CD4-positive, alpha-beta memory T cell (primary cell): ENCODE measurements around the gene MGAM2. TPM values are rescaled to one million over a fixed set of nuclear protein-coding genes. Genes with fewer than 3 reads are reported as not detected.
"Not testable (repeated sequence)": the region's sequence is repeated elsewhere in the genome, so short reads cannot be mapped to it uniquely, and the experiment has no call there.

Source experiments
- CTCF ChIA-PET: fragments of 350-600 bp; sonication (Branson Sonifier 250); formaldehyde crosslinking; loops from one replicate; lab custom pipeline; 2021; ENCODE audit warnings: inconsistent platforms; ENCODE audit not compliant: partially characterized antibody; lab: Charles Lee
- POLR2A ChIA-PET: fragments of 350-600 bp; sonication (Branson Sonifier 250); formaldehyde crosslinking; loops from one replicate; lab custom pipeline; 2021; ENCODE audit not compliant: partially characterized antibody; lab: Charles Lee
- DNase-seq, 5 donors: peaks; one replicate each; pipeline versions ENCODE4 v3.0.0 to v3.0.0-alpha.2; 2020 to 2022; ENCODE audit warnings: mixed read lengths in 1 of 5
- H3K27ac ChIP-seq: one replicate; pipeline ENCODE4 v1.7.0; 2013; ENCODE audit warnings: low read depth, low read length
- H3K27me3 ChIP-seq: 2 replicates; pipeline ENCODE4 v1.7.0; 2013; ENCODE audit warnings: mild to moderate bottlenecking, low read length, moderate library complexity; ENCODE audit not compliant: insufficient read depth
- H3K36me3 ChIP-seq: 2 replicates; pipeline ENCODE4 v1.7.0; 2013; ENCODE audit warnings: mild to moderate bottlenecking, low read length, moderate library complexity; ENCODE audit not compliant: insufficient read depth
- H3K4me1 ChIP-seq: 2 replicates; pipeline ENCODE4 v1.7.0; 2013; ENCODE audit warnings: mild to moderate bottlenecking, low read length, moderate library complexity; ENCODE audit not compliant: insufficient read depth
- H3K4me3 ChIP-seq, 2 donors: one replicate each; pipeline ENCODE4 v1.7.0; 2013; ENCODE audit warnings: low read length in 2 of 2, mild to moderate bottlenecking in 1 of 2
- H3K9me3 ChIP-seq, 2 donors: one replicate each; pipeline ENCODE4 v1.7.0; 2013; ENCODE audit warnings: low read length in 2 of 2, control low read depth in 1 of 2; ENCODE audit not compliant: control insufficient read depth in 1 of 2
- H3K27ac Mint-ChIP-seq, 7 donors: one replicate each; pipeline ENCODE4 v1.8.0; 2020 to 2021; ENCODE audit warnings: mixed read lengths in 7 of 7, mild to moderate bottlenecking in 6 of 7, inconsistent platforms in 3 of 7, moderate library complexity in 3 of 7
- H3K27me3 Mint-ChIP-seq, 2 donors: one replicate each; pipeline ENCODE4 v1.8.0; 2020 to 2021; ENCODE audit warnings: mixed read lengths in 2 of 2
- H3K36me3 Mint-ChIP-seq, 2 donors: one replicate each; pipeline ENCODE4 v1.8.0; 2020 to 2021; ENCODE audit warnings: mixed read lengths in 2 of 2, inconsistent platforms in 1 of 2, mild to moderate bottlenecking in 1 of 2
- H3K4me1 Mint-ChIP-seq, 4 donors: one replicate each; pipeline ENCODE4 v1.8.0; 2020 to 2021; ENCODE audit warnings: mixed read lengths in 4 of 4, mild to moderate bottlenecking in 1 of 4
- H3K4me3 Mint-ChIP-seq, 8 donors: one replicate each; pipeline ENCODE4 v1.8.0; 2020 to 2021; ENCODE audit warnings: mixed read lengths in 8 of 8, mild to moderate bottlenecking in 7 of 8, moderate library complexity in 6 of 8, inconsistent platforms in 3 of 8
- H3K9me3 Mint-ChIP-seq, 8 donors: one replicate each; pipeline ENCODE4 v1.8.0; 2020 to 2021; ENCODE audit warnings: mixed read lengths in 8 of 8, mild to moderate bottlenecking in 5 of 8, inconsistent platforms in 3 of 8, moderate library complexity in 1 of 8
- intact Hi-C: fragments of 100-400 bp; cut with micrococcal nuclease; formaldehyde crosslinking; loops from one replicate; pipeline ENCODE4 v1.15.1; 2023
- polyA plus RNA-seq, 2 donors: library from polyadenylated mRNA; unstranded; fragments of 300-500 nt; fragmentation: Illumina TruSeq; gene quantifications; one replicate each; pipeline ENCODE4 v1.2.3, GENCODE V29; 2021
- total RNA-seq, 2 experiments: library from RNA; stranded (reverse); gene quantifications; one replicate each; pipeline ENCODE4 v1.2.3, GENCODE V29; 2021

Gene MGAM2
- total and polyA plus RNA-seq, 4 experiments from 2014 or later = not detected

- Histone ChIP-seq H3K4me1 (no peaks in the 10 kb centered on the region), H3K27ac (no peak overlapping the region), H3K4me3 (no peak overlapping the region), H3K9me3 (no peaks in the 10 kb centered on the region), H3K27me3 (no peaks in the 10 kb centered on the region), H3K36me3 (no peaks in the 10 kb centered on the region)
- no peaks in the 10 kb centered on the region for H3K36me3 Mint-ChIP-seq
- intact Hi-C loops = no loop called here
- DNase-seq = no peak
- peaks cover 0 to 2% (median 0%) of the 10 kb centered on the region in 8 donors for H3K9me3 Mint-ChIP-seq
- no peak overlapping the region for H3K27ac Mint-ChIP-seq
- H3K4me1 Mint-ChIP-seq = no peaks in the 10 kb centered on the region
- no peak overlapping the region for H3K4me3 Mint-ChIP-seq
- CTCF ChIA-PET = no interaction called here
- POLR2A ChIA-PET = no interaction called here
- H3K27me3 Mint-ChIP-seq = peaks cover 2 to 3% of the 10 kb centered on the region in 2 donors
Measured at GRCh38 chr7:142089035-142089434, 22.5 kb upstream of the MGAM2 start.

GRCh38 chr7:142091961-142092360, 19.6 kb upstream of the MGAM2 start:
- H3K27me3 Mint-ChIP-seq = peaks cover 2 to 5% of the 10 kb centered on the region in 2 donors
- Histone ChIP-seq H3K27ac (no peak overlapping the region), H3K4me3 (no peak overlapping the region), H3K9me3 (no peaks in the 10 kb centered on the region), H3K27me3 (no peaks in the 10 kb centered on the region), H3K36me3 (no peaks in the 10 kb centered on the region), H3K4me1 (no peaks in the 10 kb centered on the region)
- intact Hi-C loops = no loop called here
- H3K36me3 Mint-ChIP-seq = no peaks in the 10 kb centered on the region
- no peak for DNase-seq
- CTCF ChIA-PET = no interaction called here
- H3K4me1 Mint-ChIP-seq = no peaks in the 10 kb centered on the region
- H3K27ac Mint-ChIP-seq = no peak overlapping the region
- no peak overlapping the region for H3K4me3 Mint-ChIP-seq
- POLR2A ChIA-PET = no interaction called here
- peaks cover 0 to 2% (median 0%) of the 10 kb centered on the region in 8 donors for H3K9me3 Mint-ChIP-seq

DNA sequence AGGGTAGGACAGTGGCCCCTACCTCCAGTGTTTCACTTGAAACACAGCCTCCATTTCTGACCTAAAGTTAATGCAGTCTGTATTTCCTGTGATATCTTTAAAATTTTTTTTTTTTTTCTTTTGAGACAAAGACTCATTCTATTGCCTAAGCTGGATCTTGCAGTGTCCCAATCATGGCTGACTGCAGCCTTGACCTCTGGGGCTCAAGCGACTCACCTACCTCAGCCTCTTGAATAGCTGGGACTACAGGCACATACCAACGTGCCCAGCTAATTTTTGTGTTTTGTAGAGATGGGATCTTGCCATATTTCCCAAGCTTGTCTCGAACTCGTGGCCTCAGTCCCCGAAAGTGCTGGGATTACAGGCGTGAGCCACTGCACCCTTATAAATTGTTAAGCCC, 16.7 kb upstream of the MGAM2 start:
- Mint-ChIP-seq H3K9me3 (peaks cover 0 to 2% (median 0%) of the 10 kb centered on the region in 8 donors), H3K4me1 (no peaks in the 10 kb centered on the region), H3K27me3 (peaks cover 3 to 4% of the 10 kb centered on the region in 2 donors), H3K4me3 (no peak overlapping the region), H3K36me3 (no peaks in the 10 kb centered on the region), H3K27ac (no peak overlapping the region)
- Histone ChIP-seq H3K27ac (no peak overlapping the region), H3K4me3 (no peak overlapping the region), H3K27me3 (no peaks in the 10 kb centered on the region), H3K4me1 (no peaks in the 10 kb centered on the region), H3K9me3 (no peaks in the 10 kb centered on the region), H3K36me3 (no peaks in the 10 kb centered on the region)
- CTCF ChIA-PET = no interaction called here
- intact Hi-C loops = no loop called here
- no peak for DNase-seq
- POLR2A ChIA-PET = no interaction called here

- Mint-ChIP-seq H3K27me3 (peaks cover 1% of the 10 kb centered on the region in 2 donors), H3K9me3 (peaks cover 0 to 2% (median 0%) of the 10 kb centered on the region in 8 donors), H3K4me1 (no peaks in the 10 kb centered on the region), H3K36me3 (no peaks in the 10 kb centered on the region), H3K27ac (no peak overlapping the region), H3K4me3 (no peak overlapping the region)
- no peak for DNase-seq
- ChIA-PET POLR2A (no interaction called here), CTCF (no interaction called here)
- intact Hi-C loops = no loop called here
- no peaks in the 10 kb centered on the region for H3K4me1 ChIP-seq
- H3K36me3 ChIP-seq = no peaks in the 10 kb centered on the region
- H3K9me3 ChIP-seq = no peaks in the 10 kb centered on the region
- H3K27me3 ChIP-seq = no peaks in the 10 kb centered on the region
- no peak overlapping the region for H3K27ac ChIP-seq
- H3K4me3 ChIP-seq = no peak overlapping the region
Measured at GRCh38 chr7:142097571-142097970, 13.9 kb upstream of the MGAM2 start.

- DNase-seq = no peak
- Histone ChIP-seq H3K27me3 (no peaks in the 10 kb centered on the region), H3K4me3 (no peak overlapping the region), H3K36me3 (no peaks in the 10 kb centered on the region), H3K9me3 (no peaks in the 10 kb centered on the region), H3K4me1 (no peaks in the 10 kb centered on the region), H3K27ac (no peak overlapping the region)
- no peak overlapping the region for H3K4me3 Mint-ChIP-seq
- no peaks in the 10 kb centered on the region for H3K4me1 Mint-ChIP-seq
- intact Hi-C loops = no loop called here
- ChIA-PET CTCF (no interaction called here), POLR2A (no interaction called here)
- H3K9me3 Mint-ChIP-seq = peaks cover 0 to 2% (median 0%) of the 10 kb centered on the region in 8 donors
- no peak overlapping the region for H3K27ac Mint-ChIP-seq
- peaks cover 1% of the 10 kb centered on the region in 2 donors for H3K27me3 Mint-ChIP-seq
- H3K36me3 Mint-ChIP-seq = no peaks in the 10 kb centered on the region
Measured at GRCh38 chr7:142098004-142098403, 13.5 kb upstream of the MGAM2 start.

DNA sequence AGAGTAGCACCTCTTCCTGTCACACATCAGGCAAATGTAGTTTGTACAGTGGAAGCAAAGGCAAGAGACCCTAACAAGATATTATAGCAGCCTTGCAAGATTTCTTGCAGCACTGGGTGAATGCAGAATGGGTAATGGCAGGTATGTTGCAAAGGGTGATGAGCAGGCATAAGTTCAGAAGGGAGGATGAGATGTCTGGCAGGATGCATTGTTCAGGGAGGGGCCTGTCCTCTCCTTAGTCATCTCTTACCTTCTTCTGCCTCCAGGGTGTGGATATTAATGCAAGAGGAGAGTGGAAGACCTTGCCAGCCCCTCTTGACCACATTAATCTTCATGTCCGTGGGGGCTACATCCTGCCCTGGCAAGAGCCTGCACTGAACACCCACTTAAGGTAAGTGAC, 12.2 kb upstream of the MGAM2 start:
- intact Hi-C loops, DNase-seq, H3K27me3 Mint-ChIP-seq, H3K9me3 Mint-ChIP-seq, POLR2A ChIA-PET, H3K4me1 Mint-ChIP-seq, H3K27me3 ChIP-seq, H3K9me3 ChIP-seq, H3K36me3 Mint-ChIP-seq, H3K4me1 ChIP-seq, H3K4me3 ChIP-seq, CTCF ChIA-PET, H3K27ac Mint-ChIP-seq, H3K36me3 ChIP-seq, H3K27ac ChIP-seq, H3K4me3 Mint-ChIP-seq: not testable (repeated sequence)

- Mint-ChIP-seq H3K4me1 (peaks cover 0 to 1% (median 0%) of the 10 kb centered on the region in 4 donors), H3K4me3 (no peak overlapping the region), H3K36me3 (no peaks in the 10 kb centered on the region), H3K27me3 (peaks cover 3 to 7% of the 10 kb centered on the region in 2 donors), H3K27ac (no peak overlapping the region), H3K9me3 (no peaks in the 10 kb centered on the region)
- POLR2A ChIA-PET = no interaction called here
- Histone ChIP-seq H3K9me3 (no peaks in the 10 kb centered on the region), H3K27me3 (no peaks in the 10 kb centered on the region), H3K4me1 (no peaks in the 10 kb centered on the region), H3K36me3 (no peaks in the 10 kb centered on the region), H3K4me3 (no peak overlapping the region), H3K27ac (no peak overlapping the region)
- intact Hi-C loops = no loop called here
- no peak for DNase-seq
- CTCF ChIA-PET = no interaction called here
Measured at GRCh38 chr7:142100634-142101033, 10.9 kb upstream of the MGAM2 start.

GRCh38 chr7:142101794-142102193, 9.7 kb upstream of the MGAM2 start:
- H3K4me1 Mint-ChIP-seq, H3K4me3 ChIP-seq, H3K27me3 ChIP-seq, POLR2A ChIA-PET, H3K9me3 Mint-ChIP-seq, CTCF ChIA-PET, H3K9me3 ChIP-seq, H3K36me3 ChIP-seq, H3K27ac Mint-ChIP-seq, H3K27ac ChIP-seq, H3K4me3 Mint-ChIP-seq, H3K4me1 ChIP-seq, intact Hi-C loops, H3K36me3 Mint-ChIP-seq, DNase-seq: not testable (repeated sequence)
- peaks cover 5 to 12% of the 10 kb centered on the region in 2 donors for H3K27me3 Mint-ChIP-seq
